ENCODE results near the gene RFTN1.

DNA sequence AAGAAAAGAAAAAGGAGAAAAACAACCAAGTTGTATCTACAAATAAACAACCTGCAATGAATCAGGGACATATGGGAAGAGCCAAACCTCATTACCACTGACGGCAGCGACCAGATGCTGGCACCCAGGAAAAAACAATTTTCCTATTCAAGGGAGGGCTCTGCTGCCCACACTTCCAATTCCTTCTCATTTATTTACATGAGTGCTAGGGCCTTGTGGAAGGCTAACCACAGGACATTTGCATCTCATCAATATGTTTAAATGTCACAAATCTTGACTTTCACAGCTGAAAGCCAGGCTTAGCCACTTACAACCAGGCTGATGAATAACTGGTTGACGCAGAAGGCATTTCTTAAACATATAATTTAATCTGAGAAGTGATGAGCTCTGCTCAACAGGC, 36.0 kb downstream of the RFTN1 start:
- TF ChIP-seq, protein P1, sequence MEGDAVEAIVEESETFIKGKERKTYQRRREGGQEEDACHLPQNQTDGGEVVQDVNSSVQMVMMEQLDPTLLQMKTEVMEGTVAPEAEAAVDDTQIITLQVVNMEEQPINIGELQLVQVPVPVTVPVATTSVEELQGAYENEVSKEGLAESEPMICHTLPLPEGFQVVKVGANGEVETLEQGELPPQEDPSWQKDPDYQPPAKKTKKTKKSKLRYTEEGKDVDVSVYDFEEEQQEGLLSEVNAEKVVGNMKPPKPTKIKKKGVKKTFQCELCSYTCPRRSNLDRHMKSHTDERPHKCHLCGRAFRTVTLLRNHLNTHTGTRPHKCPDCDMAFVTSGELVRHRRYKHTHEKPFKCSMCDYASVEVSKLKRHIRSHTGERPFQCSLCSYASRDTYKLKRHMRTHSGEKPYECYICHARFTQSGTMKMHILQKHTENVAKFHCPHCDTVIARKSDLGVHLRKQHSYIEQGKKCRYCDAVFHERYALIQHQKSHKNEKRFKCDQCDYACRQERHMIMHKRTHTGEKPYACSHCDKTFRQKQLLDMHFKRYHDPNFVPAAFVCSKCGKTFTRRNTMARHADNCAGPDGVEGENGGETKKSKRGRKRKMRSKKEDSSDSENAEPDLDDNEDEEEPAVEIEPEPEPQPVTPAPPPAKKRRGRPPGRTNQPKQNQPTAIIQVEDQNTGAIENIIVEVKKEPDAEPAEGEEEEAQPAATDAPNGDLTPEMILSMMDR (IDR thresholded peaks at IDR 0.05; ENCODE audit: low read depth, low read length, missing input control) = no peak
- TF ChIP-seq, protein P2, sequence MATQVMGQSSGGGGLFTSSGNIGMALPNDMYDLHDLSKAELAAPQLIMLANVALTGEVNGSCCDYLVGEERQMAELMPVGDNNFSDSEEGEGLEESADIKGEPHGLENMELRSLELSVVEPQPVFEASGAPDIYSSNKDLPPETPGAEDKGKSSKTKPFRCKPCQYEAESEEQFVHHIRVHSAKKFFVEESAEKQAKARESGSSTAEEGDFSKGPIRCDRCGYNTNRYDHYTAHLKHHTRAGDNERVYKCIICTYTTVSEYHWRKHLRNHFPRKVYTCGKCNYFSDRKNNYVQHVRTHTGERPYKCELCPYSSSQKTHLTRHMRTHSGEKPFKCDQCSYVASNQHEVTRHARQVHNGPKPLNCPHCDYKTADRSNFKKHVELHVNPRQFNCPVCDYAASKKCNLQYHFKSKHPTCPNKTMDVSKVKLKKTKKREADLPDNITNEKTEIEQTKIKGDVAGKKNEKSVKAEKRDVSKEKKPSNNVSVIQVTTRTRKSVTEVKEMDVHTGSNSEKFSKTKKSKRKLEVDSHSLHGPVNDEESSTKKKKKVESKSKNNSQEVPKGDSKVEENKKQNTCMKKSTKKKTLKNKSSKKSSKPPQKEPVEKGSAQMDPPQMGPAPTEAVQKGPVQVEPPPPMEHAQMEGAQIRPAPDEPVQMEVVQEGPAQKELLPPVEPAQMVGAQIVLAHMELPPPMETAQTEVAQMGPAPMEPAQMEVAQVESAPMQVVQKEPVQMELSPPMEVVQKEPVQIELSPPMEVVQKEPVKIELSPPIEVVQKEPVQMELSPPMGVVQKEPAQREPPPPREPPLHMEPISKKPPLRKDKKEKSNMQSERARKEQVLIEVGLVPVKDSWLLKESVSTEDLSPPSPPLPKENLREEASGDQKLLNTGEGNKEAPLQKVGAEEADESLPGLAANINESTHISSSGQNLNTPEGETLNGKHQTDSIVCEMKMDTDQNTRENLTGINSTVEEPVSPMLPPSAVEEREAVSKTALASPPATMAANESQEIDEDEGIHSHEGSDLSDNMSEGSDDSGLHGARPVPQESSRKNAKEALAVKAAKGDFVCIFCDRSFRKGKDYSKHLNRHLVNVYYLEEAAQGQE (IDR thresholded peaks at IDR 0.05) = no peak
- TF ChIP-seq TAF1 (conservative IDR thresholded peaks at IDR 0.05) (no peak), JUND (IDR thresholded peaks at IDR 0.05) (no peak), GABPA (IDR thresholded peaks at IDR 0.05 in 1 of 2, conservative IDR thresholded peaks at IDR 0.05 in 1 of 2) (no peak), HNF4G (IDR thresholded peaks at IDR 0.05) (no peak), YY1 (IDR thresholded peaks at IDR 0.05) (no peak), RAD21 (IDR thresholded peaks at IDR 0.05) (no peak)
- TF ChIP-seq, protein P3, sequence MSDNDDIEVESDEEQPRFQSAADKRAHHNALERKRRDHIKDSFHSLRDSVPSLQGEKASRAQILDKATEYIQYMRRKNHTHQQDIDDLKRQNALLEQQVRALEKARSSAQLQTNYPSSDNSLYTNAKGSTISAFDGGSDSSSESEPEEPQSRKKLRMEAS (IDR thresholded peaks at IDR 0.05) = no peak

Data from liver (tissue), 3 donors.